Measurements from ENCODE around the gene CPNE4.

CPNE4 gene

DNA sequence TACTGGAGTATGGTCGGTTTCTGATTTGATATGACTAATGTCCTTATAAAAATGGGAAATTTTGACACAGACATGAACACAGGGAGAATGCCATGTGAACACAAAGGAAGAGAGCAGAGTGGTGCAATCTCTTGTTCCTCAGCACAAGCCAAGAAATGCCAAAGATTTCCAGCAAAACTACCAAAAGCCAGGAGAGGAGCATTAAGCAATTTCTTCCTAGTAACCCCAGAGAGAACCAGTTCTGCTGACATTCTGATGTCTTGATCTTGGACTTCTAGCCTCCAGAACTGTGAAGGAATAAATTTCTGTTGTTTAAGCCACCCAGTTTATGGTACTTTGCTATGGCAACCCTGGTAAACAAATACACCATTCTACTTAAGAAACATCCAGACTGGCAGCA, 304.2 kb downstream of the CPNE4 start:
- no peak for DNase-seq

DNA sequence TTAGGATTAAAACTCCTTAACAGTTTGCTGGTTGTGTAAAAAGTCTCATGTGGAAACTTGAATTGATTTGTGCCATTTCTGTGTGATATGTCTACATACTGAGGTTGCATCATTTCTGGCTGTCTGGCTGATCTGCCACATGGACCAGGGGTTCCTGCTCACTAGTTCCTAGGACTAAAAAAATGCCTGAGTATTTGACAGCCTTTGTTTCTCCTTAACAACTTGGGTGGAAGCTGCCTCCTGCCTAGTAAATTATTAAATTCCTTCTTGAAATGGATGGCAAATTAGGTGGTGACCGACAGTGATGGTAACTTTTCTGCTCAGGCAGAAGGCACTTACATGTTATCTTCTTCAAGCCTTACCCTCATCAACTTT, 305.2 kb downstream of the CPNE4 start:
- DNase-seq, result no peak

DNA sequence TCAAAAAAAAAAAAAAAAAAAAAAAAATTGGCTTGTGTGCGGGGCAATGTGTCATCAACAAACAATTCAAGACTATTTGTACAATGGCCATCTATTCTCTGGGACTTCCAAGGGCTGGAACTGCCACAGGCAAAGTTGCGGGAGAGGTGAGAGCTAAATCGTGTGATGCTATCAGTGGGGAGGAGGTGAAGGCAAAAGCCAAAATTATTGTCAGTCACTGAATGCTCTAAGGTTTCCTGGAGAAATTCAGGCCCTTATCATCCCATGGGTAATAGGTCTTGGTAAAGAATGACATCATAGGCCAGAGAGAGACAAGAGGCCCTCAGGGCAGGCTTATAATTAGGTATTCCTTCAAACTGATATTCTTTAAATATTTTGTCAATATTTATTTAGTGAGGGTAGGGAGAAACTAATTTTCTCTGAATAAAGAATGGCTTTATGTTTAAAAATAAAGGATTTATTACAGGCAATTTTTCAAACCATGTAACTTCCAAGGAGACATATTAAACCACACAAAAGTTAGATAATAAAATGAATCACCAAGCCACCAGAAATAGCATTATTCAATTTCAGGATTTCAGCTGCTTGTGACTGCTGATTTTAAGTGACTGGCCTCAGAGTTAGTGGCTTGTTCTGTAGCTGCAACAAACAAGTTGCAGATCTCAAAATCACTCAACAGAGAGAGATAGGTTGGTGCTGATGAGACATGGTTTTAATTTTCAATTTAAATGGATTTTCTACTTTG, 305.7 kb downstream of the CPNE4 start:
- DNase-seq, result no peak

DNA sequence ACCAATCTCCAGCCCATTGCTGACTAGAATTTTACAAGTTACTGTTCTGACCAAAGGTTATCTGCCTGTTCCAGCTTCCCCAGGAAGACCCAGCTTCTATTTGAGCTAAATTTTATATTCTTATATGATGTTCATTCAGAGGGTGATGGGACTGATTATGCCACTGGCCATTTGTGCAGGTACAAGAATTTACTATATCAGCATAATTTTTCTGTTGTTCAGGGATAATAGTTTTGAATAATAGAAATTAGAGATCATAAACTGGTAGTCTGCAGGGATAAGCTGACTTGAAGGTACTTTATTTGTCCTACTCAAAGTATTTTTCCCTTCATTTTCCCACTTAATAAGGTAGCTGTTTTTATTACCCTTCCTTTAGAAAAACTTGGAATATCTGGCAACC, 309.4 kb downstream of the CPNE4 start:
- DNase-seq, result no peak

DNA sequence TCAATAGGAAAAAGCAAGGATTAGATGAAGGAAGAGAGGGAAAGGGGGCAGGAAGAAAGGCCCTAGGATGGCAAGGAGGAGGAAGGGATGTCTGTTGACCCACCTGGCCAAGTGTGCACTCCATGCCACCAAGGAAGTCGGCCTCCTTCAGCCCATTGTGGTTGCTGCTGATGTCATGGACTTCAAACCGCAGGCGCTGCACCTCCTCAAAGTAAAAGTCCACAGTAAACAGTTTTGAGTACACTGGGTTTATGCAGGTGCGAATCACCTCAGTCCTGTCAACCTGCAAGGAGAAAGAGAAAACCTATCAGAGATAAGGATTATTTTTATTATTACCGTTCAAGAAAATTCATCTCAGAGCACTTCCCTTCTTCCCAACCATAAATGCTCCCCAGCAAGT, 311.5 kb downstream of the CPNE4 start:
- DNase-seq, result no peak

DNA sequence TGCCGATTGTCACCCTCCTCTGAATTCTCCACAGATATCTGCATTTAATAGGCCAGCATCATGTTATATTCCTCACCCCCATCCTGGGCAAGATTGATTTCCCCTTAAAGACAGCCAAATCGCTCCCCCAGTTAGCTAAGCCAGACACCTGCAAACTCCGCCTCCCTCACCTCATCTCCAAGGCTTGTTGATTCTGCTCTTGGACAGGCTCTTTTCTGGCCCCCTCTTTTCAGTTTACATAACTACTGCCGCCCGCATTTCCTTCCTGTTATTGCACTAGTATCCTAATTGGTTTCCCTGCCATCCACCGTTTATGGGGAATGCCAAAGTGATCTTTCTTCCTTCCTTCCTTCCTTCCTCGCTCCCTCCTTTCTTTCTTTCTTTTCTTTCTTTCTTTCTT, 317.3 kb downstream of the CPNE4 start:
- no peak for DNase-seq

DNA sequence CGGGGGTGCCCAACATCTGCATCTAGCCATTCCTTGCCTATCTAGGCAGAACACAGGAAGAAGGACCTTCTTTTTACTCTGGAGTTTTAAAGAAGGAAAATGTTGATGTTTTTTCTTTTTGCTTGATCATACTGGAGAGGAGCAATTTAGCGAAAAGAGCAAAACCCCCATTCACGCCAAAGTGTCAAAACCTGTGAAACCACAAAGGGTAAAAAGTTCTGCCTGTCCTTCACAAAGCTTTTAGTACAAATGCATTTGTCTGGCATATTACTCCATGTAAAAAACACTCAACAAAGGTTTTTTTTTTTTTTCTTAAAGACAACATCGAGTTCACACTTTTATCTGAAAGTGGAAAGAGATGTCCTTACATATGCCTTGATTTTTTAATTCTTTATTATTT, 317.9 kb downstream of the CPNE4 start:
- no peak for DNase-seq

DNA sequence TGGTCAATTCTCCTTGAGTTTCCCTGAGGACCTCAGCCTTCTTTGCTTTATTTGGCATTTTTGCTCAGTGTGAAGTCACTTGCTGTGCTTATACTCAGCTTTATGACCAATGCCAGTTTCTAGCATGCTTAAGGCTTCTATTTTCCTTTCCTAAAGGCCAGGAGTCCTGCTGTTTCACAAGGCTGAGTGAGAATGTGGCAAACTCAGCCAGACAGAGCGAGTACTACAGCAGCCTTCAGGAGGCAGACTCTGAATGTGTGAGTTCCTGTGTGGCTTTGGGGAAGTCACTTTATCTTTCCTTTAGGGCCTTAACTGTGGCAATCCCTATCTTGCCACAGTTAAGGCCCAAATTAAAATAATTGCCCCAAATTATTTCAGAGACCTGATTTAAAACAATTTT, 318.8 kb downstream of the CPNE4 start:
- no peak for DNase-seq

DNA sequence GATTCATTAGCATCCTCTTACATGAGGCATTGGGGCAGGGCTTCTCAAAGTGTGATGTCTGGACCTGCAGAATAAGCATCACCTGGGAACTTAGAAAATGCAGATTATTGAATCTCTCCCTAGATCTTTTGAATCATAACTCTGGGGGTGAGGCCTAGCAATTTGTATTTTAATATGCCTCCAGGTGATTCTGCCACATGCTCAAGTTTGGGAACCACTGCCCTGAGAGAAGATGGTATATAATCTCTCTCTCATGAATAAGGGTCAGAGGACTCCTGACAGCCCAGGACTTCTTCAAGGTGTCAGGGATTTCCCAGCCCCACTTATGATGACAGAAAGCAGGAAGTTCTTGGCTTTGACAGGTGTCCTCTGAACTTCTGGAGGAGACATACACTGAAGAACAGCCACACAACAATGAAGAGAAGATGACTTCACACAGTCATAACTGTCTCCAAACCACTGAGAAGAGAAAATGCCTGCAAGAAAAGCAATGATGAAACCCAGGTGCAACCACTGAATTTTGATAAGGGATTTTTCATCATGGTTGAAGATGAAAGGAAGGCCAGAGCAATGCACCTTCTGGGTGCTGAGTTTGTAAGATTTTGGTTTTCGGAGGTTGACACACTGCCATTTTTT, 320.1 kb downstream of the CPNE4 start:
- no peak for DNase-seq

DNA sequence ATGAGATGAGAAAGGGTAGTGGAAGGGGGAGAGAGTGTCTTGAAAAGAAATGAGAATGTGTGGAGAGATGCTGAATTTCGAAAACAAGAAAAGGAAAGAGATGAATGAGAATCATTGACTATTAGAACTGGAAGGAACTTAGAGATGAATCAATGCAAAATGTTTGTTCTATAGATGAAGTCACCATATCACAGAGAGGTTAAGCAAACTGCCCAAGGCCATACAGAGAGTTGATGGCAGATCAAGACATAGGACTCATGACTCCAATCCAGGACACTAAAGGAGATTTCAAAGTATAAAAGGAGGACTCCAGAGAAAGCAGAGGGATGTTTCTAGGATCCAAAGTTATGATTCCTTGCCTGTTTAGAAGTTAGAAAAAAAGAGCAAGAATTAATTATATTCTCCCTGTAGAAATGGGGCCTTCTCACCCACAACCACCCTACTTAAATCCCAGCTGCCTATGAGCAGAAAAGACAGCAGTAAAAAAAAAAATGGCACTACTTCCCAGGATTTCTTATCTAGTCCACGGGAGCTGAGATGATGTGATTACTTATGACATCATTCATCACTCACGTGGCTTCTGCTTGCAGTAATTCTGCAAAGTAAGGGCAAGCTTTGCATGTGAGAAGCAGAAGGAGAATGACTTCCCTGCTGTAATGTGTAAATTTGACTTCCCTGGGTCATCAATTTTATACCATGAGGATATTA, 321.2 kb downstream of the CPNE4 start:
- no peak for DNase-seq

DNA sequence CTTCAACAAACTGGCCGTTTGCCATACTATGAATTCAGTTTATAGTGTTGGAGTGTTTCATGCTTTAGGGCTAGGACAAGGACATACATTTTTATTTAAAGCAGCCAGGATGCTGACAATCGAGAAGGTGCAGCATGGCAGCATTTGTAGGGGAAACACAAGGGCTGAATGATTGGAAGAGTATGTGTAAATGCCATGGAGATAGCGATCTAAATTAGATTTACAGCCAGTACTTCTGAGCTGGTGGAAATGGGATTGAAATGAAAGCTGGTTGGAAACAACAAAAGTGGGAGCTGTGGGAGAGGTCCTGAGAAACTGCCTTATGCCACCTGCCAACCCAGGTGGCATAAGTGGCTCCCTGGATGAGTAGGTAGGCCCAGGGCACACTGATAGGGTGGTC, 322.2 kb downstream of the CPNE4 start:
- DNase-seq, result no peak

DNA sequence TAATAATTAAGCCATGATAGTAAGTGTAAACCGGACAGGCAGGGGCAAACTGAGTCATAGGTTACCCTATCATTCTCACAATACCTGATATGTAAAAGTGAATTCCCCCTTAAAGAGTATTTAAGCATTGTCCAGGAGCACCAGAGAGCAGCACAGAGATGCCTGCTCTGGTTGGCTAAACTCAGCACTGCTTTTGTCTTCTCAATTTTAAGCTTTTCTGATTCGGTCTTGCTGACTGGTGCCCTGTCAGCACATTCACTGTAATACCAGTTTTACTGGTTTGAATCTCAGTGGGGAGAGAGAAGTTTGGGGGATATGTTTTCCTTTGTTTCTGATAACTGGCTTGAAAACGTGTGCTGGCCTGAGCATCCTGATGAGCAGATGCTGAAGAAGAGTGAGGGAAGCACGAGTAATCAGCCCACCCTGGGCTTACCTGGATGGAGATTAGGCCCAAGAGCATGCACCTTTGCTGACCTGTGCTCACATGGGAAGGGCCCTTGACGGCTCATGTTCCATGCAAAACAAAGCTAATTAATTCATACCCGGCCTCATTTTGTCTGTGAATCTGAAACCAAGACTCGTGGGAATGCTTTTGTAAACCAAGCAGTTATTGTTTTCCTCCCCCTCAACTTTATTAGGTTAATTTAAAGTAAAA, 323.6 kb downstream of the CPNE4 start:
- DNase-seq, result no peak

DNA sequence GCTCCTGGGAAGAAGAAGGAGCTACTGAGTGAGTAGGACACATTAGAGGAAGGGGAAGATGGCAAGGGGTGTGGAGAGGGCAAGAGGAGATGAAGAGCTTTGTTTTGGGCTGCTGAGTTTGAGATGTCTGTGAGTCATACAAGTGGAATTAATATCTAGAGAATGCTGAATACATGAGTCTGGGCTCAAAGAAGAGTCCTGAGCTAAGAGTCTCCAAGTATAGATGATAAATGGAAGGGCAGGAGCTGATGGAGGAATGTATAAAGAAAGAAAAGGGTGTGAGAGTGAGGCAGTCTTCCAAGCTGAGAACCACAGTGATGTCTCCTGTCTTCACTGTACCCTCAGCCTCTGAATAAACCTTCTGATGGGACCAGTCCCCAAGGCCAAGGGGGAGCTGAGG, 326.6 kb downstream of the CPNE4 start:
- no peak for DNase-seq

DNA sequence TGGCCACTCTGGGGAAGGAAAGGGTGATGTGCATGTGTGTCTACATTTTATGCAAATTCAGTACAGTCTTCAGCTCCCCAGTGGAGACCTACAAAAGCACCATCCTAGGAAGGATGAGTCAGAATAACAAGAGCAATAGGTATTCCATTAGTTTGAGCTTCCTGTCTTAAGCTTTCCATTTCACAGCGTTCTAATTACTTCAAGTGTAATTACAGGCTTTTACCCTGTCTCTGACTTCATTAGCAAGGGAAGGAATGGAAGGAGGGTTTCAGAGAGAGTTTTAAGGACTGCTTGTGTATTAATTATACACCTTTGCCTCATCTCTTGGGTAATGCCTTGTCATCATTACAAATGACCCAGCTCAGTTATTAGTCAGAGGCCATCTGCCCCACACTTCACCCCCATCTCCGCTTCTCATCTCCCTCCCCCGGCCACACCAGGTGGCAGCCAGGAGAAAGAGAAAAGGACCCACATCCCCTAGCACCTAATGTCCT, 329.2 kb downstream of the CPNE4 start:
- DNase-seq, result no peak

DNA sequence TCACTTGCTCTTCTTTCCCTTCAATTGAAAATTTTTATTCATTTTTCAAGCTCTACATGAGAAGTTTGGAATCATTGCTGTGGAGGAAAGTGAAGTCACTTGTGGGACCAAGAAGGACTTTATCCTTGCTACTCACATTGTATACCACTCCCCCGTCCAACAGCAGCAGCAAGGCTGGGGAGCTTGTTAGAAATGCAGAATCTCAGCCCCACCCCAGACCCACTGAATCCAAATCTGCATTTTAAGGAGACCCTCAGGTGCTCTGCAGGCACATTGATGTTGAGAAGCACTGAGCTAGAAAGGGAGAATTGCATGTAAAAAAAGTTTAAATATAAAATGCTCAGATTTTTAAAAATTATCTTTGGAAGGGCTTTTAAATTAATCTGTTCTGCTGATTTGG, 329.7 kb downstream of the CPNE4 start:
- DNase-seq, result no peak

DNA sequence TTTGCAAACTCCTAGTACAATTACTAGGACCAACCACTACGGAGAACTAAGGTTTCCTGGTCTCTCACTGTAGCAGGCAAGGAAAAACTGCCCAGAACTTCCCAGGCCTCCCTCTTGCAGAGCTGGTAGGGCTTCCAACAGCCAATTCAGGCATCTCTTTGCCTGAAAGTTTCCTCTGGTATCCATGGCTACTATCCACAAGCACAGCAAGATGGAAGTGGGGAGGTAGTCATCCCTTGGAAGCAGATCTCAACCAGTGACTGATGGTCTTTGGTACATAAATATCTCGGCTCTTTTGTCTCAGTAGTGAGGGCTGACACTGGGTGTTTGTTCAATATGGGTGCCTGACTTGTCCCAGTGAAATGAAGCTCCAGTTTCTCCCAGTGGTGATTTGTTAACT, 330.7 kb downstream of the CPNE4 start:
- DNase-seq, result no peak

DNA sequence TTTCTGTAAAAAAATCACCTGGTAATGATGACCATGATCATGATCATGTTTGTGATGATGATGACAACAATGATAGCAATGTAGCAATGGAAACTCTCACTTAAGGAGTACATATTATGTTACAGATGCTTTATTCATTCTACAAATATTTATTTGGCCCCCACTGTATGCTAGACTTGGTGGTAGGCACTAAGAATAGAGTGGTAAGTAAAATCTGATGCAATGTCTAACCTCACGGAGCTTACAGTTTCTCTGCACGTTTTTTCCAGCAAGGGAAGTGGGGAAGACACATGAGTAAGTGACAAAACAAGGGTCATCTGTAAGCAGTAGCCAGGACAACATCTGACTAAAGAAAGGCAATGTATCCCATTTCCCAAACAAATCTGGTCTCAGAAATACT, 332.7 kb downstream of the CPNE4 start:
- no peak for DNase-seq

DNA sequence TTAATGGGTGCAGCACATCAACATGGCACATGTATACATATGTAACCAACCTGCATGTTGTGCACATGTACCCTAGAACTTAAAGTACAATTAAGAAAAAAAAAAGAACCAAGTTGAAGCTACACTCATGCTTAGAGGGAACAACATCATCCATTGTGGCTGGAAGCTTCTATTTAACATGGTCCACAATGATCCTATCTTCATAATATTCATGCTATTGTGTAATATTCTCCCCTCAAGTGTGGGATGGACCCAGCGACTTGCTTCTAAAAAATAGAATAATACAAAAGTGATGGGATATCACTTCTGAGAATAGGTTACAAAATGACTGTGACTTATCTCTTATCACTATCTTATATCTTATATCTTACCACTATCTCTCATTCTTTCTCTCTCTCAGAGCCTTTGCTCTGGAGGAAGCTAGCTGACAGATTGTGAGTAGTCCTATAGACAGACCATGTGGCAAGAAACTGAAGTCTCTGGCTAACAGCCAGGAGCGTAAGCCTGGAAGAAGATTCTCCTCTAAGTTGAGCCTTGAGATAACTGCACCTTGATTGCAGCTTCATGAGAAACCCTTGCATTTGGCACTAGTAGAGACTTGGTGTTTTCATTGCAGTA, 333.6 kb downstream of the CPNE4 start:
- no peak for DNase-seq

DNA sequence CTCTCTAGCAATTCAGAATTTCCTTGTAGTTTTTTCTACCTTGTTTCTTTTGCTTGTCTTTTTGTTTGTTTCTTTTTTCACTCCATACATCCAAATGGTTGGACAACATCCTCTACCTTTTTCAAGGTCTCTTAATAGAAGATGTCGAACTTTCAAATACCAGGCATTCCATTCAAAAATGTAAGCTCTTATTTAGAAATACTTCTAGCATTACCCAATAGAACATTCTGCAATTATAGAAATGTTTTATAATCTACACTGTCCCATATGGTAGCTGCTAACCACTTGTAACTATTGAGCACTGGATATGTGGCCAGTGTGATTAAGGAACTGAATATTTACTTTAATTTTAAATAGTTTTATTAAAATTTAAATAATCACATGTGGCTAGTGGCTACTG, 335.8 kb downstream of the CPNE4 start:
- no peak for DNase-seq

DNA sequence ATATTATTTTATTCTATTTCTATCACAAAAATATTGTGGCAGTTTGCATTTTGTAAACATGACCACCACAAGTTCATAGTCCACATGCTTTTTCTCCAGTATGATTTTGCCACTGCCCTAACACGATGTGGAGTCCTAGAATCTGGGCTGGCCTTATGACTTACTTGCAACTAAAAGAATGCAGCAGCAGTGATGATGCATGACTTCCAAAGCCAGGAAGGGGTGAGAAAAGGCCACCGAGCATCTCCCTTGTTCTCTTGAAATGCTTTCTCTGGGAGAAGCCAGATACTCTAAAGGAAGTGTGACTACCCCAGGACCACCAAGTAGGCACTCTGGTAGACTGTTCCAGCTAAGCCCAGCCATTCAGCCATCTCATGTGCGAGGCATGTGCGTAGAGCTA, 340.4 kb downstream of the CPNE4 start:
- DNase-seq, result no peak

DNA sequence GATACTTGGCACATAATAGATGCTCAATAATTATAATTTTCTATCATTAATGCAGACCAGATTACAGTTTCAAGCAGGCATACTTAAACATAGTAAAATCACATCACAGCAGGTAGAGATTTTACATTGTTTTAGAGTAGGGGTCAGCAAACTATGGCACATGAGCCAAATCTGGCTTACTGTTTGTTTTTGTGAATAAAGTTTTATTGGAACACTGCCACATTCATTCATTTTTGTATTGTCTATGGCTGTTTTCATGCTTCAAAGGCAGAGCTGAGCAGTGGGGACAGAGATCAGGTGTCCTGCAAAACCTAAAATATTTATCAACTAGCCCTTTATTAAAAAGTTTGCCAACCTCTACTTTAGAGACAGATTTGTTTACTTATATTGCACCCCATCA, 342.5 kb downstream of the CPNE4 start:
- no peak for DNase-seq

DNA sequence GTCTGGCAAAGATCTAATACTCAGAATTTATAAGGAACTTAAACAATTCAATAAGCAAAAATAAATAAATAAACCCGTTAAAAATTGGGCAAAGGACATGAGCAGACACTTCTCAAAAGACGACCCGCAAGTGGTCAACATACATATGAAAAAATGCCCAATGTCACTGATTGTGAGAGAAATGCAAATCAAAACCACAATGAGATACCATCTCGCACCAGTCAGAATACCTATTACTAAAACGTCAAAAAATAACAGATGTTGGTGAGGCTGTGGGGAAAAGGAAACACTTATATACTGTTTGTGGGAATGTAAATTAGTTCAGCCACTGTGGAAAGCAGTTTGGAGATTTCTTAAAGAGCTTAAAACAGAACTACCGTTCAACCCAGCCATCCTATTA, 344.0 kb downstream of the CPNE4 start:
- DNase-seq, result no peak

DNA sequence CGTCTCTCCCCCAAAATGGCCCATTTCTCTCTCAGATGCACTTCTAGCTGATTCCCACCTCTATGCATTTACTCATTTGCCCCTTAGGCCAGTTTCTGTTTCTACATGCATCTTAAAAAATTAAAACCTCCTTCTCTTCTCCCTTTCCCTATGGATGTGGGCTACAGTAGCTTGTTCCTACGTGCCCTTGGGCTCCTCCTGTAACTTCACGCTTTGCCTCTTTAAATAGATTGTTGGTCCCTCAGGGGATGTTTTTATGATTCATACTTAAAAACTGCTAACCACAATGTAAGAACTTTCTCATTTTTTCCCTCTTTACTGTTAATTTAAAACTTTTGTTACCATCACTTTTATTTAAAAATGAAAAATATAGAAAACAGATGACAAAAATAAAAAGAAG, 346.4 kb downstream of the CPNE4 start:
- DNase-seq, result no peak

Data from stimulated activated CD4-positive, alpha-beta T cell treated with anti-CD3 and anti-CD28 coated beads, Interleukin-12 subunit alpha, Interleukin-12 subunit beta, amount 100 ng/mL, for 4 hours (primary cell).